GM18907 (cell line): ENCODE measurements around the gene SNTG2.

Experiments used
- ATAC-seq: cut with Tn5 transposase; IDR thresholded peaks from one replicate; pipeline ENCODE4 v1.9.1; 2021; ENCODE audit warnings: mild to moderate bottlenecking, moderate library complexity; ENCODE audit not compliant: unreplicated experiment

SNTG2 gene

GRCh38 chr2:1136846-1137245 lies 186.2 kb downstream of the SNTG2 start:
- no peak for ATAC-seq

DNA sequence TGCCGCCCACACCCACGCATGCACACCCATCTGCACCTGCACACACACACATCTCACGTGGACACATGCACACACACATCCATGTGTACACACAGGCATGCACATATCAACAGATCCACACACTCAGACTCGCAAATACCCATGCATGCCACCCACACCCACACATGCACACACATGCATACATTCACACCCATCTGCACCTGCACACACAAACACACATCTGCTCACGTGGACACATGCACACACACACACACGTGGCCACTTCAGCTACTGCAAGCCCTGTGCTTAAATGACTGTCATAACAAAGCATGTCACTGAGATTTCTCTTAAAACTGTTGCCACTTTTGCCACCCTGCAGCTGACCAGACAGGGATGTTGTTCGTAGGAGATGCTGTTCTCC lies 186.6 kb downstream of the SNTG2 start:
- ATAC-seq = no peak

DNA sequence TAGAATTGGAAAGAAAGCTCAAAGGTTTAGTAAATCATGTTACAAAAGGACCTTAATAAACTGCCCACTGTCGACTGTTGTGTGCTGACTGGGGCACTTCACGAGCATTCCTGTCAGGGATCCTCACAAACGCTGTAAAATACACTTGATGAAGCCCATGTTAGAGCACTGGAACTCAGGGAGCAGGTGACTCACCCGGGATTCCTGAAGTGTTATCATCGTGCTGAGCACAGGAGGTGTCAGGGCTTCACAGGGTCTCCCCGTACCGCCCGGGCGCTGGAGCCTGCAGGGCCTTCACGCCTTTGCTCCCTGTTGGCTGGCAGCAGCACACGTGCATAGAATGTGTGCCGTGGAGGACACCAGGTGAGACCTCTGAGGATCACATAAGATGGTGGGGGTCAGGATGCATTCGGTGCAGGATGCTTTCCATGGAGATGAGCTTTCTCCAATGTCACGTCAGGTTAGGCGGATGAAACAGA lies 187.3 kb downstream of the SNTG2 start:
- no peak for ATAC-seq

GRCh38 chr2:1140389-1141003 lies 189.8 kb downstream of the SNTG2 start:
- peak; percentile 74 for ATAC-seq

GRCh38 chr2:1141079-1141478 lies 190.4 kb downstream of the SNTG2 start:
- no peak for ATAC-seq

DNA sequence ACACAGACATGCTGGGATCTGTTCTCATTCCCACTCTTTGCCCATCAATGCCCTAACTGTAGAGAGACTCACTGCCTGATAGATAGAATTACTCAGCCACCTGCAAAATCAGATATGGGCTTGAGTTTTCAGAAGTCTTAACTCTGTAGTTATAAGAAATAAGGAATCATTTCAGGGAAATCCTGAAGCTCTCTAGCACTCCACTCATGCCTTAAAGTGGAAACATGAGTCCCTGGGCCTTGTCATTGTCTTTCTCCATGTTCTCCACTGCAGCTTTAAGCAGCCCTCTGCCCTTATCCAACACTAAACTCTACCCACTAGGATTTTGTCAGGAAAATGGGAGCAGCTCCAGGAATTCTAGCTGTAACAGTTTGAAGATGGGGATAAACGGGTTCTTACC lies 192.5 kb downstream of the SNTG2 start:
- no peak for ATAC-seq

GRCh38 chr2:1147873-1148612 lies 197.4 kb downstream of the SNTG2 start:
- no peak for ATAC-seq

GRCh38 chr2:1150724-1151511 lies 200.3 kb downstream of the SNTG2 start:
- no peak for ATAC-seq

DNA sequence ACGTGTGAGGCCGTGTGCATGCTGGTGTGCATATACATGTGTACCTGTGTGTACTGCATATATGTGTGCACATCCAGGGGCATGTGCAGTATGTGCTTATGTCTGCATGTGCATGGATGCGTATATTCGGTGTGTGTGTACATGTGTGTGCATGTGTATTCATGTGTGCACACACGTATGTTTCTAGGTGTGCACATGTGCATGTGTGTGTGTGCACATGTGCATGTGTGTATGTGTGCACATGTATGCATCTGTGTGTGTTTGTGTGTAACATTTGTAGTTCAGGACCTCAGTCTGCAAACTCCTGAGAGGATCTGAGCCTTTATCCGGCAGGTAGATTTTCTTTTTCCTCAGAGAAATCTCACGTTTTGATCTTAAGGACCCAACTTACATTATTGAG lies 201.7 kb downstream of the SNTG2 start:
- no peak for ATAC-seq

DNA sequence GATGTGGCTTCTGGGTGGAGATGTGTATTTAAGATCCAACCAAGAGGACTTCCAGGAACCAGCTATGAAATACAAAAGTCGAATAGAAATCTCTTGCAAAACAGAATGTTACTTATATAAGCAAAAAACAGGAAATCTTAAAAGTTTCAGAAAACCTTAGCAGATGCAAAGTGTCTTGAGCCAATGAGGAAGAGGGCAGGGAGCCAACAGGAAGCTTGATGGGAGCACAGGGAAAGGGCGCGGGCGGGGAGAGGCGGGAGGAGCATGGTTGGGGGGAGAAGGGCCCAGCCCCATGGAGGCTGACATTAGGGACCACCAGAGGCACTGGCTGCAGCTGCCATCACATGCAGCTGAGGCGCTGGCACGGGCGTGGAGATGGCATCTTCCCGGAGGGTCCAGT lies 203.3 kb downstream of the SNTG2 start:
- no peak for ATAC-seq

DNA sequence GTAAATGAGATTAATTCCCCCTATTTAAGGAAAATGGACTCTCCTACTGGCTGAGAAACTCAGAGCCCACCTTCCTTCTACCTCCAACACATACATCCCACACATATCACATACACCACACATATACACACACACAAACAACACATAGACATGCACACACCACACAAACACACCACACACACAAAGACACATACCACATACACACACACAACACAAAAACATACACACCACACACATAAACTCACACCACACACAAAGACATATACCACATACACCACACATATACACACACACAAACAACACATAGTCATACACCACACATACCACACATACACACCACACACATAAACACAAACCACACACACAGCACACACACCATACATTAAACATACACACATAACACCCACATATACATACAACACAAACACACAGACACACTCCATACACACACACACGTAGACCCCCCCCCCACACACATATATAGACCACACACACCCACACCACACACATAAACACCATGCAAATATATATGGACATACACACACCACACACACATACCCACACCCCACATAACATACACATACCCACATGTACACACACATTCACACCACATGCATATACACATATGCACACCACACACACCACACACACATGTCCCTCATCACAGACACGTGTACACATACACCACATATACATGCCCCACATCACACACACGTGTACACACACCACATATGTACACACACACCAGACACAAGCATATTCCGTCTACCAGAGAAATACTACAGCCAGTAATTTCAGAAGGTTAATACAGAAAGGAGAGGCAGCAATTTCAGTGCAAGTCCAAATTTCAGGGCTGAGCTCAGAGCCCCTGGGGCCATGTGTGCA lies 204.3 kb downstream of the SNTG2 start:
- ATAC-seq = no peak

DNA sequence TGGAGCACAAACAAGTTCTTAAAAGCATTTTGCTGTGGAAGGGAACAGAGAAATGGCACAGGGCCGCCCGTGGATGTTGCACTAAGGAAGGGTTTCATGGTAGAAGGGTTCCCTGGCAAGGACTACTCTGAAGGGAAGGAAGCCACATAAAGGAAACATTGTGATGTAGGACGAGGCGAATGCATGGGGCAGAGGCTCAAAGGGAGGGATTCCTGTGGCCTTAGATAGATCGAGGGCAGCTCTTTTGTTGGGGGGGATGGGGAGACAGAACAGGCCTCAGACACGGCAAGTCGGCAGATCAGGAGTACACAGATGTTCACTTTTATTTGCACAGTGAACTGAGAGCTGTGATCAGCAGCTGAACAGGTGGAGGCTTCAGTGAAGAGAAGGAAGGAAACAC lies 205.4 kb downstream of the SNTG2 start:
- no peak for ATAC-seq

DNA sequence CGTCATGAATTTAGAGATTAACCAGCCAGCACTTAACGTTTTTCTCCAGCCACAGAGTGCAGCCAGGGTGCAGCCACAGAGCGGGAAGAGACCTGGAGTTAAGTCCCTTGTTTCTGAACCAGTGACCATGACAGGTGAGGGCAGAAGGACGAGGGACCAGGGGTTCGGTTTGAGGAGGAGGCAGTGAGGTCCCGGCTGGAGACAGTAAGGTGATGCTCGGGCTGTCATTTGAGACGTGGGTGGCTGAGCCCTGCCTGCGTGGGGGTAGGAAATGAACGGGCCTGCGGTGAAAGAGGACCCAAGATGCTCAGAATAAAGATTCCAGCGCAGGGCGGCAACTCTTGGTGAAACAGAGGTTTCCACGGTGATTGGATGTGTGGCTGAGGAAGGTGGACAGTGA lies 205.9 kb downstream of the SNTG2 start:
- no peak for ATAC-seq

DNA sequence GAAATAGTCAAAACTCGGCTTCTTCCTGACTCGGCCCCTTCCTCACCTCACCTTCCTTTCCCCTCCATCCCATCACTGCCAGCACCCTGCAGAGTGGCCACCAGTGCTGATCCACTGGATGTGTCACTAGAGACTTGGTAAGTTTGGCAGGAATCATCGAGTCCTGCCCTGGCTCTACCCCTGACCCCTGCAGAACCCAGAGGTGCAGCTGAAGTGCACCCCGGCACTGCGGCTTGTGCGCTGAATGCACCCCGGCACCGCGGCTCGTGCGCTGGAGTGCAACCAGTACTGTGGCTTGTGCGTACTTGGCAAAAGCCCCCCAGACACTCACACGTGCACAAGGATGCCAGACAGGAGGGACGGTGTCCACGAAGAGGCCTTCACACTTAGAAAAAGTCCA lies 206.5 kb downstream of the SNTG2 start:
- ATAC-seq = no peak

GRCh38 chr2:1159013-1159412 lies 208.4 kb downstream of the SNTG2 start:
- no peak for ATAC-seq

DNA sequence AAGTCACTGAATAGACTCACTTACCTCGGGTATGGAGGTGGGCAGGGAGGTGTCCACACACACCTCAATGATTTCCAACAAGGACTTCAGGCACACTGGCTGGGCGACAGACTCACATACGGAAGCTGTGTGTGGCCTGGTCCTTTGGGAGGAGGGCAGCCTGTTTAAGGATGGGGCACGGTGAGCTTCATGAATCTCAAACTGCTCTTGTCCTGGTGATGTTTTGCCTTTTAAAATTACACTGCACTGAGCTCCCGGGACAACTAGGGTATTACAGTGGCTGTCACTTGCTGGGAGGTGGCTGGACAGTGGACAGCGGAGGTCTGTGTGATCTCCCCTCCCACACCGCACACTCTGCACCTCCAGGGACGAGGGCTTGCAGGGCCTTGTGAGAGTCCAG lies 211.6 kb downstream of the SNTG2 start:
- ATAC-seq = no peak

GRCh38 chr2:1162768-1163584 lies 212.3 kb downstream of the SNTG2 start:
- peak; percentile 76 for ATAC-seq

DNA sequence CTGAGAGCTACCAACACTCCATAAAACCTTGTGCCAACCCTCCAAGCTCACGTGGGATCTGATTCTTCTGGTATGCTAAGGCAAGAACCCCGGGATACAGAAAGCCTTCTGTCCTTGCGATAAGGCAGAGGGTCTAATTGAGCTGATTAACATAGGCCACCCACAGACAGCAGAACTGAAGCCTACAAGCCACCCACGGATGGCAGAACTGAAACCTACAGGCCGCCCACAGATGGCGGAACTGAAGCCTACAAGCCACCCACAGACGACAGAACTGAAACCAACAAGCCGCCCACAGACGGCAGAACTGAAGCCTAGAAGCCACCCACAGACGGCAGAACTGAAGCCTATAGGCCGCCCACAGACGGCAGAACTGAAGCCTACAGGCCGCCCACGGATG lies 216.3 kb downstream of the SNTG2 start:
- ATAC-seq = no peak

- ATAC-seq = no peak
Observed at GRCh38 chr2:1168846-1169245, 218.2 kb downstream of the SNTG2 start.
